Activated B cell treated with CpG ODN at 0.5 μM for 24 hours (primary cell): ENCODE measurements around the gene GPR21. TPM values are rescaled to one million over a fixed set of nuclear protein-coding genes. Genes with fewer than 3 reads are reported as not detected.

Source experiments
- ATAC-seq: fragments of 200-7000 bp; cut with Tn5 transposase; one replicate; pipeline ENCODE4 v1.10.0; 2021; ENCODE audit warnings: low read depth, mild to moderate bottlenecking, moderate library complexity
- CTCF ChIA-PET: fragments of 350-600 bp; sonication (Branson Sonifier 250); formaldehyde crosslinking; loops from one replicate; lab custom pipeline; 2021; ENCODE audit warnings: antibody characterized with exemption; lab: Charles Lee
- POLR2A ChIA-PET: fragments of 350-600 bp; sonication (Branson Sonifier 250); formaldehyde crosslinking; loops from one replicate; lab custom pipeline; 2021; ENCODE audit warnings: antibody characterized with exemption; lab: Charles Lee
- DNase-seq: peaks from one replicate; pipeline ENCODE4 v3.0.0; 2022
- H3K27ac Mint-ChIP-seq: one replicate; pipeline ENCODE4 v1.8.0; 2020; ENCODE audit warnings: mixed read lengths
- H3K27me3 Mint-ChIP-seq: one replicate; pipeline ENCODE4 v1.8.0; 2021; ENCODE audit warnings: mixed read lengths
- H3K36me3 Mint-ChIP-seq: one replicate; pipeline ENCODE4 v1.8.0; 2021; ENCODE audit warnings: low read depth, mixed read lengths
- H3K4me1 Mint-ChIP-seq: one replicate; pipeline ENCODE4 v1.8.0; 2021; ENCODE audit warnings: mixed read lengths
- H3K4me3 Mint-ChIP-seq: one replicate; pipeline ENCODE4 v1.8.0; 2020; ENCODE audit warnings: mild to moderate bottlenecking, mixed read lengths
- H3K9me3 Mint-ChIP-seq: one replicate; pipeline ENCODE4 v1.8.0; 2020; ENCODE audit warnings: mixed read lengths
- CTCF ChIP-seq: fragments of 200-600 bp; IDR thresholded peaks from one replicate; pipeline ENCODE4 v1.8.0; 2022; ENCODE audit warnings: antibody characterized with exemption, mild to moderate bottlenecking
- intact Hi-C: fragments of 100-400 bp; cut with micrococcal nuclease; formaldehyde crosslinking; loops from one replicate; pipeline ENCODE4 v1.15.1; 2024
- total RNA-seq: library from RNA; stranded (reverse); gene quantifications from 2 replicates; pipeline ENCODE4 v1.2.3, GENCODE V29; 2022

The GPR21 gene
- total RNA-seq, 1 donor from 2014 or later: 1.6 TPM

GRCh38 chr9:123053711-123054110 is 20.2 kb downstream of the GPR21 start:
- Mint-ChIP-seq H3K4me1 (peaks cover 9% of the 10 kb centered on the region), H3K4me3 (no peak overlapping the region), H3K27me3 (no peaks in the 10 kb centered on the region), H3K27ac (no peak overlapping the region), H3K9me3 (no peaks in the 10 kb centered on the region), H3K36me3 (peaks cover 31% of the 10 kb centered on the region)
- DNase-seq: no peak
- ATAC-seq: no peak
- ChIA-PET POLR2A (no interaction called here), CTCF (no interaction called here)
- intact Hi-C loops: no loop called here
- no peak for TF ChIP-seq CTCF

- CTCF ChIA-PET: no interaction called here
- ATAC-seq (no peak), DNase-seq (no peak)
- intact Hi-C loops: no loop called here
- TF ChIP-seq CTCF: no peak
- no peaks in the 10 kb centered on the region for H3K9me3 Mint-ChIP-seq
- H3K36me3 Mint-ChIP-seq: peaks cover 25% of the 10 kb centered on the region
- no peaks in the 10 kb centered on the region for H3K4me1 Mint-ChIP-seq
- no peak overlapping the region for H3K4me3 Mint-ChIP-seq
- no peaks in the 10 kb centered on the region for H3K27me3 Mint-ChIP-seq
- POLR2A ChIA-PET: no interaction called here
- no peak overlapping the region for H3K27ac Mint-ChIP-seq
Measured at GRCh38 chr9:123058834-123059233, 25.4 kb downstream of the GPR21 start.

- H3K27ac Mint-ChIP-seq: no peak overlapping the region
- TF ChIP-seq CTCF: no peak
- CTCF ChIA-PET: no interaction called here
- H3K4me3 Mint-ChIP-seq: no peak overlapping the region
- H3K4me1 Mint-ChIP-seq: no peaks in the 10 kb centered on the region
- POLR2A ChIA-PET: no interaction called here
- no peaks in the 10 kb centered on the region for H3K9me3 Mint-ChIP-seq
- ATAC-seq (no peak), DNase-seq (no peak)
- intact Hi-C loops: no loop called here
- H3K27me3 Mint-ChIP-seq: no peaks in the 10 kb centered on the region
- peaks cover 21% of the 10 kb centered on the region for H3K36me3 Mint-ChIP-seq
Measured at GRCh38 chr9:123059472-123060220, 26.2 kb downstream of the GPR21 start.

GRCh38 chr9:123061216-123061615 is 27.7 kb downstream of the GPR21 start:
- intact Hi-C loops: no loop called here
- no peak for ATAC-seq

More at GRCh38 chr9:123061216-123061615, 27.7 kb downstream of the GPR21 start:
- H3K36me3 Mint-ChIP-seq: peaks cover 29% of the 10 kb centered on the region
- no peaks in the 10 kb centered on the region for H3K4me1 Mint-ChIP-seq
- H3K27ac Mint-ChIP-seq: no peak overlapping the region
- no peak for DNase-seq
- no peak overlapping the region for H3K4me3 Mint-ChIP-seq
- CTCF ChIA-PET: no interaction called here
- POLR2A ChIA-PET: no interaction called here
- H3K27me3 Mint-ChIP-seq: no peaks in the 10 kb centered on the region
- TF ChIP-seq CTCF: no peak
- no peaks in the 10 kb centered on the region for H3K9me3 Mint-ChIP-seq
